ENCODE measurements around the gene CERS1. TPM values are rescaled to one million over a fixed set of nuclear protein-coding genes. Genes with fewer than 3 reads are reported as not detected.

CERS1 gene
- total RNA-seq, 1 donor from 2014 or later = 15.7 TPM

GRCh38 chr19:18928018-18928805, 32.3 kb upstream of the CERS1 start:
- Mint-ChIP-seq H3K27me3 (ENCODE audit: unreplicated experiment) (peaks cover 27% of the 10 kb centered on the region), H3K4me3 (ENCODE audit: unreplicated experiment) (no peak overlapping the region), H3K27ac (ENCODE audit: unreplicated experiment) (no peak overlapping the region), H3K4me1 (ENCODE audit: unreplicated experiment) (peaks cover 3% of the 10 kb centered on the region), H3K36me3 (ENCODE audit: low read depth, unreplicated experiment) (peaks cover 36% of the 10 kb centered on the region), H3K9me3 (ENCODE audit: unreplicated experiment) (no peaks in the 10 kb centered on the region)
- DNase-seq (ENCODE audit: low spot score) = no peak
- TF ChIP-seq, protein P1, sequence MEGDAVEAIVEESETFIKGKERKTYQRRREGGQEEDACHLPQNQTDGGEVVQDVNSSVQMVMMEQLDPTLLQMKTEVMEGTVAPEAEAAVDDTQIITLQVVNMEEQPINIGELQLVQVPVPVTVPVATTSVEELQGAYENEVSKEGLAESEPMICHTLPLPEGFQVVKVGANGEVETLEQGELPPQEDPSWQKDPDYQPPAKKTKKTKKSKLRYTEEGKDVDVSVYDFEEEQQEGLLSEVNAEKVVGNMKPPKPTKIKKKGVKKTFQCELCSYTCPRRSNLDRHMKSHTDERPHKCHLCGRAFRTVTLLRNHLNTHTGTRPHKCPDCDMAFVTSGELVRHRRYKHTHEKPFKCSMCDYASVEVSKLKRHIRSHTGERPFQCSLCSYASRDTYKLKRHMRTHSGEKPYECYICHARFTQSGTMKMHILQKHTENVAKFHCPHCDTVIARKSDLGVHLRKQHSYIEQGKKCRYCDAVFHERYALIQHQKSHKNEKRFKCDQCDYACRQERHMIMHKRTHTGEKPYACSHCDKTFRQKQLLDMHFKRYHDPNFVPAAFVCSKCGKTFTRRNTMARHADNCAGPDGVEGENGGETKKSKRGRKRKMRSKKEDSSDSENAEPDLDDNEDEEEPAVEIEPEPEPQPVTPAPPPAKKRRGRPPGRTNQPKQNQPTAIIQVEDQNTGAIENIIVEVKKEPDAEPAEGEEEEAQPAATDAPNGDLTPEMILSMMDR (IDR thresholded peaks at IDR 0.05; ENCODE audit: unreplicated experiment) = no peak

- peaks cover 37% of the 10 kb centered on the region for H3K36me3 Mint-ChIP-seq (ENCODE audit: low read depth, unreplicated experiment)
- peaks cover 15% of the 10 kb centered on the region for H3K4me1 Mint-ChIP-seq (ENCODE audit: unreplicated experiment)
Observed at GRCh38 chr19:18924684-18925213, 28.8 kb upstream of the CERS1 start.

DNA sequence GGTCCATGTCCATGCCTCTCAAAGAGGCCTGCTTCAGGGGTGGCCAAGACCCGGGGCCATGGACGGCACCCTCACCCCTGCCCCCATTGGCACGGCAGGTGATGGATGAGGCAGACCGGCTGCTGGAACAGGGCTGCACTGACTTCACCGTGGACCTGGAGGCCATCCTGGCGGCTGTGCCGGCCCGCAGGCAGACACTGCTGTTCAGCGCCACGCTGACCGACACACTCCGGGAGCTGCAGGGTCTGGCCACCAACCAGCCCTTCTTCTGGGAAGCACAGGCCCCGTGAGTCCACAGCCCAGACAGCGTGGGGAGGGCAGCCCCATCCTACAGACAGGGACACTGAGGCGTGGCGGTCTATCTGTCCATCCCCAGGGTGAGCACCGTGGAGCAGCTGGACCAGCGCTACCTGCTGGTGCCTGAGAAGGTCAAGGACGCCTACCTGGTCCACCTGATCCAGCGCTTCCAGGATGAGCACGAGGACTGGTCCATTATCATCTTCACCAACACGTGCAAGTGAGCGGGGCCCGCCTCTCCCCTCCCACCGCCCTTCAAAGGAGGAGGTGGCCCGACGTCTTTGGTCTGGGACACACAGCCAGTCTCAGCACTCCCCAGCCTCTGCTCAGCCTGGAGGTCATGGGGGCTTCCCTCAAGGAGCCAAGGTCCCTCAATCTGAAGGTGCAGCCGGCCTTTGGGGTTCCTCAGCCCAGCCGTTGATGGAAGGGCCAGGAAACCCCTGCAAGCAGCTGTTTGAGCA, 26.4 kb upstream of the CERS1 start:
- Mint-ChIP-seq H3K4me1 (ENCODE audit: unreplicated experiment) (peaks cover 27% of the 10 kb centered on the region), H3K27me3 (ENCODE audit: unreplicated experiment) (peaks cover 39% of the 10 kb centered on the region), H3K36me3 (ENCODE audit: low read depth, unreplicated experiment) (peaks cover 39% of the 10 kb centered on the region), H3K9me3 (ENCODE audit: unreplicated experiment) (no peaks in the 10 kb centered on the region), H3K4me3 (ENCODE audit: unreplicated experiment) (peak overlapping the region; percentile 48), H3K27ac (ENCODE audit: unreplicated experiment) (no peak overlapping the region)
- TF ChIP-seq, protein P1 (IDR thresholded peaks at IDR 0.05; ENCODE audit: unreplicated experiment) = no peak
- no peak for DNase-seq (ENCODE audit: low spot score)

More at GRCh38 chr19:18924684-18925213, 28.8 kb upstream of the CERS1 start:
- H3K27me3 Mint-ChIP-seq (ENCODE audit: unreplicated experiment) = peaks cover 45% of the 10 kb centered on the region
- H3K9me3 Mint-ChIP-seq (ENCODE audit: unreplicated experiment) = no peaks in the 10 kb centered on the region
- H3K4me3 Mint-ChIP-seq (ENCODE audit: unreplicated experiment) = peak overlapping the region; percentile 83
- no peak overlapping the region for H3K27ac Mint-ChIP-seq (ENCODE audit: unreplicated experiment)
- TF ChIP-seq, protein P1 (IDR thresholded peaks at IDR 0.05; ENCODE audit: unreplicated experiment) = no peak
- no peak for DNase-seq (ENCODE audit: low spot score)

DNA sequence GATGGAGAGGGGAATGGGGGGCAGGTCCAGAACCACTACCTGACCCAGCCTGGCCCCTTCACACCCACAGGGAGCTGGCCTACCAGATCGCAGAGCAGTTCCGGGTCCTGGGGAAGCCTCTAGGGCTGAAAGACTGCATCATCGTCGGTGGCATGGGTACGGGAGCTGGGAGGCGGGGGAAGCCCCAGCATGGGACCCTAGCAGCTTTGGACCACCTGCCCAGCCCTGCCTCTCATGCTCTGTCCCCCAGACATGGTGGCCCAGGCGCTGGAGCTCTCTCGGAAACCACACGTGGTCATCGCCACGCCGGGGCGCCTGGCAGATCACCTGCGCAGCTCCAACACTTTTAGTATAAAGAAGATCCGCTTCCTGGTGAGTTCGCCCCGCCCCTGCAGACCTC, 25.6 kb upstream of the CERS1 start:
- Mint-ChIP-seq H3K27ac (ENCODE audit: unreplicated experiment) (no peak overlapping the region), H3K4me1 (ENCODE audit: unreplicated experiment) (peaks cover 27% of the 10 kb centered on the region), H3K27me3 (ENCODE audit: unreplicated experiment) (peaks cover 36% of the 10 kb centered on the region), H3K4me3 (ENCODE audit: unreplicated experiment) (peak overlapping the region; percentile 85), H3K9me3 (ENCODE audit: unreplicated experiment) (no peaks in the 10 kb centered on the region), H3K36me3 (ENCODE audit: low read depth, unreplicated experiment) (peaks cover 38% of the 10 kb centered on the region)
- DNase-seq (ENCODE audit: low spot score) = no peak
- TF ChIP-seq, protein P1 (IDR thresholded peaks at IDR 0.05; ENCODE audit: unreplicated experiment) = no peak

Data from endothelial cell (in vitro differentiated cells).